ENCODE measurements around the gene OR56B1.

OR56B1 gene

DNA sequence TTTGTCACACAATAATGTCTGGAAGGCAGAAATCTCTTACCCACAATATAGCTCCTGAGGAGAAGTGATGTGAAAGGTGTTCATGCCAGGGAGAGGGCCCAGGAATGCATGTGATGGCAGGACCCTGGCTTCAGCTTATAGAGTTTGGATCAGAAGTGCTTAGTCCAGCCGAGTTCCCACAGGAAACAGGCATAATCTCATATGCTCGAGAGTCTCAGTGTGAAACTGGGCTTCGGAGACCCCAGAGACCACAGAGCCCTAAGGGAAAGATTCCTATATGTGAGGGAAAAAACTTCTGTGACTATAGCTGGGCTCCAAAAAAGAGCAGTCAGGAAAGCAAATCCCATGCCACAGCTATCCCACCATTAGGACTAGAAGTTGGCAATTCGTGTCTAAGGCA lies 47.0 kb downstream of the OR56B1 start, which contains the start of gene OR52N5:
OR52N5 (minus strand) TSS at position 101 of the 400 bp plus-strand sequence. CDS start 4,721 bp downstream, outside the sequence.
- FAIRE-seq (no peak), DNase-seq (ENCODE audit: insufficient read length, low spot score) (no peak)
- TF ChIP-seq TAF1 (IDR thresholded peaks at IDR 0.05; ENCODE audit: low read depth, low read length): no peak
- no peak for TF ChIP-seq POU2F2 (IDR thresholded peaks at IDR 0.05; ENCODE audit: low read depth, low read length)
- no peak for TF ChIP-seq PAX5 (IDR thresholded peaks at IDR 0.05; ENCODE audit: insufficient read depth, low read length, severe bottlenecking)
- no peak for TF ChIP-seq POLR2A (IDR thresholded peaks at IDR 0.05; ENCODE audit: low read depth, low read length)
- no peak for TF ChIP-seq POLR2AphosphoS5 (IDR thresholded peaks at IDR 0.05; ENCODE audit: low read depth, low read length)
- TF ChIP-seq SPI1 (IDR thresholded peaks at IDR 0.05; ENCODE audit: low read depth, low read length): no peak
